Mesenchymal stem cell (in vitro differentiated cells and primary cell): Measurements from ENCODE around the gene KRT8.
A peak's percentile ranks its signal among the peaks of the same experiment; 100 is the strongest.

Experiments
- DNase-seq: peaks from one replicate; pipeline ENCODE4 v3.0.0-alpha.2; 2013
- H2AFZ ChIP-seq: one replicate; pipeline ENCODE4 v1.6.1; 2013; ENCODE audit warnings: low read depth, mild to moderate bottlenecking, control low read depth, inconsistent platforms, low read length, moderate library complexity
- H2AK5ac ChIP-seq: 2 replicates; pipeline ENCODE4 v1.6.1; 2013; ENCODE audit warnings: low read length, moderate library complexity, mild to moderate bottlenecking, inconsistent platforms; ENCODE audit not compliant: severe bottlenecking
- H2BK120ac ChIP-seq: one replicate; pipeline ENCODE4 v1.6.1; 2013; ENCODE audit warnings: low read depth, mild to moderate bottlenecking, inconsistent platforms, low read length, moderate library complexity
- H2BK12ac ChIP-seq, 2 experiments: one replicate each; pipeline ENCODE4 v1.6.1; 2013; ENCODE audit warnings: inconsistent platforms in 2 of 2, low read length in 2 of 2, mild to moderate bottlenecking in 2 of 2, moderate library complexity in 2 of 2, control low read depth in 1 of 2
- H2BK15ac ChIP-seq: one replicate; pipeline ENCODE4 v1.6.1; 2013; ENCODE audit warnings: mild to moderate bottlenecking, low read depth, inconsistent platforms; ENCODE audit not compliant: poor library complexity, severe bottlenecking
- H2BK5ac ChIP-seq: 2 replicates; pipeline ENCODE4 v1.6.1; 2013; ENCODE audit warnings: low read depth, mild to moderate bottlenecking, low read length, control low read depth, inconsistent platforms; ENCODE audit not compliant: poor library complexity, severe bottlenecking
- H3K14ac ChIP-seq, 2 experiments: one replicate each; pipeline ENCODE4 v1.6.1; 2013; ENCODE audit warnings: inconsistent platforms in 2 of 2, low read length in 2 of 2, control low read depth in 1 of 2, mild to moderate bottlenecking in 1 of 2, moderate library complexity in 1 of 2
- H3K18ac ChIP-seq, 2 experiments: one replicate each; pipeline ENCODE4 v1.6.1; 2013; ENCODE audit warnings: inconsistent platforms in 2 of 2, low read length in 2 of 2, control low read depth in 1 of 2, low read depth in 1 of 2, mild to moderate bottlenecking in 1 of 2
- H3K23ac ChIP-seq, 2 experiments: one replicate each; pipeline ENCODE4 v1.6.1; 2013; ENCODE audit warnings: inconsistent platforms in 2 of 2, low read length in 2 of 2, mild to moderate bottlenecking in 2 of 2, moderate library complexity in 2 of 2, control low read depth in 1 of 2
- H3K27ac ChIP-seq: 2 replicates; pipeline ENCODE4 v1.5.1; 2013; ENCODE audit warnings: mild to moderate bottlenecking, moderate library complexity, low read length, control low read depth, inconsistent platforms; ENCODE audit not compliant: poor library complexity, severe bottlenecking
- H3K27me3 ChIP-seq, 2 experiments: 2 replicates each; pipeline versions ENCODE4 v1.6.1 to v1.7.0; 2013; ENCODE audit warnings: low read length in 2 of 2, mild to moderate bottlenecking in 2 of 2, moderate library complexity in 2 of 2, control low read depth in 1 of 2, inconsistent platforms in 1 of 2; ENCODE audit not compliant: control insufficient read depth in 1 of 2, insufficient read depth in 1 of 2
- H3K36me3 ChIP-seq, 2 experiments: 2 replicates each; pipeline versions ENCODE4 v1.6.1 to v1.7.0; 2013; ENCODE audit warnings: low read length in 2 of 2, control low read depth in 1 of 2, inconsistent platforms in 1 of 2, low read depth in 1 of 2, mild to moderate bottlenecking in 1 of 2; ENCODE audit not compliant: insufficient read depth in 2 of 2, control insufficient read depth in 1 of 2
- H3K4ac ChIP-seq, 2 experiments: one replicate each; pipeline ENCODE4 v1.6.1; 2013; ENCODE audit warnings: inconsistent platforms in 2 of 2, low read length in 2 of 2, mild to moderate bottlenecking in 2 of 2, moderate library complexity in 2 of 2, control low read depth in 1 of 2, low read depth in 1 of 2
- H3K4me1 ChIP-seq: 2 replicates; pipeline ENCODE4 v1.6.1; 2013; ENCODE audit warnings: low read depth, low read length, control low read depth; ENCODE audit not compliant: control insufficient read depth, insufficient read depth
- H3K4me2 ChIP-seq: 2 replicates; pipeline ENCODE4 v1.6.1; 2013; ENCODE audit warnings: low read length, mild to moderate bottlenecking, inconsistent platforms; ENCODE audit not compliant: poor library complexity, severe bottlenecking
- H3K4me3 ChIP-seq, 2 experiments: 2 replicates each; pipeline versions ENCODE4 v1.5.1 to v1.7.0; 2013; ENCODE audit warnings: low read length in 2 of 2, mild to moderate bottlenecking in 2 of 2, control low read depth in 1 of 2, low read depth in 1 of 2; ENCODE audit not compliant: insufficient read depth in 1 of 2
- H3K79me1 ChIP-seq: replicated peaks from 2 replicates; pipeline ENCODE4 v1.6.1; 2013; ENCODE audit warnings: mild to moderate bottlenecking, control low read depth, low read length, inconsistent platforms; ENCODE audit not compliant: poor library complexity, severe bottlenecking
- H3K9ac ChIP-seq: 2 replicates; pipeline ENCODE4 v1.7.0; 2013; ENCODE audit warnings: mild to moderate bottlenecking, low read length, moderate library complexity
- H3K9me3 ChIP-seq: 2 replicates; pipeline ENCODE4 v1.7.0; 2013; ENCODE audit warnings: mild to moderate bottlenecking, low read length; ENCODE audit not compliant: control insufficient read depth
- H4K8ac ChIP-seq: one replicate; pipeline ENCODE4 v1.6.1; 2013; ENCODE audit warnings: inconsistent platforms, mild to moderate bottlenecking, low read length, moderate library complexity
- H4K91ac ChIP-seq: one replicate; pipeline ENCODE4 v1.6.1; 2013; ENCODE audit warnings: mild to moderate bottlenecking, low read length, inconsistent platforms
- WGBS: methylation state at CpG from one replicate; pipeline ENCODE4 v1.1.7; 2013; ENCODE audit warnings: mixed read lengths; 5-methylcytosine and 5-hydroxymethylcytosine counted together

Gene KRT8

DNA sequence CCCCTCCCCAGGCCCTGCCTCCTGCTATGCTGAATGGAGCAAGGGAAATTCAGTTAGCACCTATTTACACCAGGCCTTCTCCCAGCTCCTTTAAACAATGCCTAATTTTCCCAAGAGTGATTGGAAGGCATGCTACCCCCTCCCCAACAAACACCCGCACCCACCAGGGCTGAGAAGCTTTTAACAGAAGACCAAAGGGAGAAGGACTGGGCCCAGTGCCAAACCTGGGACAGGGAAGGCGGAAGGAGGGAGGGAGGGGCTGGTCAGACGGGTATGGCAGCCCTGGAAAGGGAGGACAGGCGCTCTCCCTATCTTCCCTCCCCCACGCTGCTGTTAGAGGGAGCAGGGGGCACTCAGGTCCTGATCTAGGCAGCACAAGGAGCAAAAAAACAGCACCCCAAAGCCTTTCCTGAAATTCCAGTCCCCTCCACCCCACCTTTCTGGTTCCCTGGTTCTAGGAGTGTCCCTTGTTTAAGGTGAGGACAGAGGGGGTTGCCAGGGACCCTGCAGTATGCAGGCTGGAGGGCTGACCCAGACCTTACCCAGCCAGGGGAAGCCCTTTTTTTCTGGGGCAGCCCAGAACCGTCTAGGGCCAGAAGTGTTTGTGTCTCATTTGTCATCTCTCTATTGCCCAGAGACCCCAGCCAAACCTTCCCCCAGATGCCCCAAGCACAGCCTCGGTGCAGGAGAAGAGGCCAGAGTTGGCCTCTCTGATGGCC is 2.4 kb upstream of the KRT8 start:
- H3K79me1 ChIP-seq = peaks cover 12% of the 10 kb centered on the region
- peak overlapping the region; percentile 95 for H2BK120ac ChIP-seq
- peak overlapping the region; percentile 83 for H4K8ac ChIP-seq
- peak overlapping the region; percentile 14 for H3K9ac ChIP-seq
- H3K9me3 ChIP-seq = no peaks in the 10 kb centered on the region
- peak overlapping the region; percentile 88 to 99 for H3K4ac ChIP-seq
- peak overlapping the region in 1 of 2 experiments; percentile 68 for H3K14ac ChIP-seq
- H2AK5ac ChIP-seq = peak overlapping the region; percentile 46
- peak overlapping the region; percentile 46 to 98 for H3K18ac ChIP-seq
- H4K91ac ChIP-seq = peak overlapping the region; percentile 92
- H3K23ac ChIP-seq = peak overlapping the region in 1 of 2 experiments; percentile 54
- peak overlapping the region; percentile 51 to 97 for H2BK12ac ChIP-seq
- 13% methylated on average over 4 of the region's 7 CpGs for WGBS
- no peak overlapping the region for H2AFZ ChIP-seq
- H3K4me1 ChIP-seq = peaks cover 17% of the 10 kb centered on the region
- peaks cover 0 to 3% of the 10 kb centered on the region in 2 experiments for H3K36me3 ChIP-seq
- H3K27me3 ChIP-seq = peaks cover 0 to 4% of the 10 kb centered on the region in 2 experiments
- H2BK15ac ChIP-seq = peak overlapping the region; percentile 26
- H2BK5ac ChIP-seq = no peak overlapping the region
- no peak overlapping the region for H3K4me2 ChIP-seq
- H3K27ac ChIP-seq = no peak overlapping the region
- peak; percentile 68 for DNase-seq
- H3K4me3 ChIP-seq = no peak overlapping the region

DNA sequence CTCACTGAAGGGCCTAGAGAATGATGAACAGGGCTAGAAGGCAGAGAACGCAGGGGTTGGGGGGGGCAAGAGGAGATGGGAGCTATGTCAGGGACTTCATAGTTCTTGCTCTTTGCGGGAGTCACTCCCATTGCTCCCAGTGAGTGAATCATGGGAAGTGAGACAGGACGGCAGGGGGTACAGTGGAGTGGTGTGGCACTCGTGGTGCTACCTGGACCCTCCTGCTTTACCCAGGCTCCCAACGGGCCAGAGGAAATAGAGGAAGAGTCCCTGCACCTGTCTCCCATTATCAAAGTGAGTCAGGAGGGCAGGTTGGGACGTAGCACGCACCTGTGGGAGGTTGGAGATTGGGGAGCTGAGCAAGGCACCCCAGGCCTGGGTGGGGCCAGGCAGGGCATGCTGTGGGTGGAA is 1.3 kb upstream of the KRT8 start:
- Histone ChIP-seq H3K27ac (no peak overlapping the region), H3K4me1 (peaks cover 17% of the 10 kb centered on the region), H3K27me3 (peaks cover 0 to 4% of the 10 kb centered on the region in 2 experiments), H3K4me3 (no peak overlapping the region), H3K79me1 (peaks cover 14% of the 10 kb centered on the region), H4K91ac (peak overlapping the region; percentile 57), H2BK120ac (peak overlapping the region; percentile 95), H3K4ac (peak overlapping the region in 1 of 2 experiments; percentile 47), H3K4me2 (no peak overlapping the region), H3K23ac (no peak overlapping the region), H2AK5ac (peak overlapping the region; percentile 40), H2AFZ (no peak overlapping the region), H3K9me3 (no peaks in the 10 kb centered on the region), H4K8ac (peak overlapping the region; percentile 76), H3K18ac (peak overlapping the region in 1 of 2 experiments; percentile 28), H3K14ac (peak overlapping the region in 1 of 2 experiments; percentile 36), H2BK5ac (no peak overlapping the region), H3K36me3 (peaks cover 0 to 12% of the 10 kb centered on the region in 2 experiments), H3K9ac (no peak overlapping the region), H2BK15ac (peak overlapping the region; percentile 15), H2BK12ac (peak overlapping the region; percentile 69 to 74)
- no peak for DNase-seq
- WGBS = 87% methylated on average over 7 of the region's 7 CpGs

DNA sequence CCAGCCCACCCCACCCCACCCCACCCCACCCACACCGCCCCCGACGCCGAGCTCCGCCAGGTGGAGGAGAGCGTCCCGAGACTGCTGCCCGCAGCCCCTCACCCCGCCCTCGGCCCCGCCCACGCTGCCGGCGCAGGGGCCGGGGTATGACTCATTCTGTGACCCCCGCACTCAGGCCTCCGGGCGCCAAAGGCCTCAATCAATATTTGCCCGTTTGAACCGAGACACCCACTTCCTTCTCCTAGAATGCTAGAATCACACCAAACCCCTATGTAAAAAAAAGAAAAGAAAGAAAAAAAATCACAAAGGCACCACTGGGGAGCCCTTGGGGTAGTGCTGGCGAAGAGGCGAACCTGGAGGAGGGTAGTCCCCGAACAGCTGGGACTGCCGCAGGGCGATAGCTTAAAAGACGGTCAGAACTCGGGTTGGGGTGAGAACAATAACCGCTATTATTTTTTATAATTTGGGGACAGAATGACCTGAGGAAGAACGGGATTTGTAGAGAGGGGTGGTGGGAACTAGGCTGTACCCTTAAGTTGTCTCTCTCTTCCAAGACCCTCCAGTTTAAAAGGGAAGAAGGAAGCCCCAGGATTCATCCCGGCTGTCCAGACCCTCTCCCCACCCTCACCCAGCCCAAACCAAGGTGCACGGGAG is 894 bp downstream of the KRT8 start:
- peak overlapping the region; percentile 100 for H4K91ac ChIP-seq
- H3K9me3 ChIP-seq = no peaks in the 10 kb centered on the region
- peak overlapping the region in 1 of 2 experiments; percentile 89 for H3K4me3 ChIP-seq
- H2BK5ac ChIP-seq = peak overlapping the region; percentile 76
- H3K27ac ChIP-seq = peak overlapping the region; percentile 88
- WGBS = under 1% methylated on average over 15 of the region's 31 CpGs
- H3K36me3 ChIP-seq = peaks cover 0 to 34% of the 10 kb centered on the region in 2 experiments
- H2BK15ac ChIP-seq = peak overlapping the region; percentile 98
- DNase-seq = peak; percentile 75
- no peak overlapping the region for H2AFZ ChIP-seq
- peak overlapping the region; percentile 90 for H3K4me2 ChIP-seq
- H2BK12ac ChIP-seq = peak overlapping the region; percentile 90 to 99
- peak overlapping the region; percentile 76 to 99 for H3K14ac ChIP-seq
- H2BK120ac ChIP-seq = peak overlapping the region; percentile 91
- H3K23ac ChIP-seq = peak overlapping the region in 1 of 2 experiments; percentile 76
- no peaks in the 10 kb centered on the region for H3K27me3 ChIP-seq
- H3K18ac ChIP-seq = peak overlapping the region; percentile 98 to 99
- peak overlapping the region; percentile 97 to 99 for H3K4ac ChIP-seq
- peak overlapping the region; percentile 49 for H3K9ac ChIP-seq
- peak overlapping the region; percentile 30 for H2AK5ac ChIP-seq
- H3K4me1 ChIP-seq = peaks cover 17% of the 10 kb centered on the region
- peak overlapping the region; percentile 99 for H4K8ac ChIP-seq
- peaks cover 31% of the 10 kb centered on the region for H3K79me1 ChIP-seq

DNA sequence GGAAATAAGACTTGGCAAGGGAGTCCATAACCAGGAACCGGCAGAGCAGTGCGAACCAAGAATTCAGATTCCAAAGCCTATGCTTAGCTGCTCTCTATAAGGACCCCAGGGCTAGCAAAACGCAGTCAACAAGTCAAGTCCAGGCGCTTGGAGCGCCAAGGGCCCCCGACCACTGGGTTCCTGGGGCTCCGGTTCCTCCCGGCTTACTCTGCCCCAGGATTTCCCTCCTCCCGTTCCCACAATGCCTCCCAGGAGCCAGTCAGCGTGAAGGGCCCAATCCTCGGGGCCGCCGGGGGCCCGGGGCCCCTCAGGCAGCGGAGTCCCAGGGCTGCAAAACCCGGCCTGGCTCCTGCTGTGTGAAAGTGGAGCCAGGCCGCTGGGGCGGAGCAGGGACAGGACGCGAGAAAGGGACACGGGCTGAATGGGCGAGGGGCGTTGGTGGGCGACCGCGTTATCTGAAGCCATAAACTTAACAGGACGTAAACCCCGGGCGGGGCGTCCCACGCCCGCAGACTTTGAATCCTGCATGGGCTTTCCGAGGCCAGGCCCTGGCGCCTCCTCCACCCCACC is 1.5 kb downstream of the KRT8 start:
- peak; percentile 91 for DNase-seq
- H4K8ac ChIP-seq = peak overlapping the region; percentile 95
- H3K36me3 ChIP-seq = peaks cover 0 to 40% of the 10 kb centered on the region in 2 experiments
- peak overlapping the region; percentile 92 for H3K18ac ChIP-seq
- H3K4ac ChIP-seq = peak overlapping the region; percentile 54 to 64
- 3% methylated on average over 16 of the region's 34 CpGs for whole genome bisulfite sequencing
- H3K9ac ChIP-seq = peak overlapping the region; percentile 77
- peaks cover 33% of the 10 kb centered on the region for H3K79me1 ChIP-seq
- no peak overlapping the region for H2AFZ ChIP-seq
- H3K4me3 ChIP-seq = peak overlapping the region; percentile 66 to 71
- no peak overlapping the region for H3K14ac ChIP-seq
- H4K91ac ChIP-seq = peak overlapping the region; percentile 96
- H3K23ac ChIP-seq = no peak overlapping the region
- H3K27ac ChIP-seq = peak overlapping the region; percentile 88
- H2BK5ac ChIP-seq = no peak overlapping the region
- H3K27me3 ChIP-seq = no peaks in the 10 kb centered on the region
- H2BK120ac ChIP-seq = peak overlapping the region; percentile 91
- no peak overlapping the region for H2BK12ac ChIP-seq
- H3K4me1 ChIP-seq = peaks cover 17% of the 10 kb centered on the region
- no peak overlapping the region for H2AK5ac ChIP-seq
- peak overlapping the region; percentile 32 for H3K4me2 ChIP-seq
- H3K9me3 ChIP-seq = no peaks in the 10 kb centered on the region
- H2BK15ac ChIP-seq = peak overlapping the region; percentile 77
